Liver (tissue), 9 donors: Measurements from ENCODE around the gene SLC45A2. TPM values are rescaled to one million over a fixed set of nuclear protein-coding genes. Genes with fewer than 3 reads are reported as not detected.

ENCODE experiments used
- DNase-seq: peaks from one replicate; pipeline ENCODE4 v3.0.0-alpha.2; 2017; ENCODE audit warnings: low spot score
- H3K27ac ChIP-seq, 2 donors: one replicate each; pipeline ENCODE4 v1.7.0; 2013; ENCODE audit warnings: inconsistent platforms in 2 of 2, low read length in 2 of 2, control low read depth in 1 of 2, low read depth in 1 of 2, mild to moderate bottlenecking in 1 of 2
- H3K27me3 ChIP-seq, 4 donors: one replicate each; pipeline versions ENCODE4 v1.6.1 to v1.7.0; 2013; ENCODE audit warnings: low read length in 3 of 4, inconsistent platforms in 1 of 4, mild to moderate bottlenecking in 1 of 4, moderate library complexity in 1 of 4; ENCODE audit not compliant: control insufficient read depth in 4 of 4, insufficient read depth in 4 of 4
- H3K36me3 ChIP-seq, 4 donors: one replicate each; pipeline versions ENCODE4 v1.6.1 to v1.7.0; 2013; ENCODE audit warnings: low read length in 3 of 4, mild to moderate bottlenecking in 3 of 4, low read depth in 1 of 4, moderate library complexity in 1 of 4; ENCODE audit not compliant: control insufficient read depth in 4 of 4, insufficient read depth in 3 of 4
- H3K4me1 ChIP-seq, 4 donors: one replicate each; pipeline versions ENCODE4 v1.6.1 to v1.7.0; 2013; ENCODE audit warnings: low read length in 3 of 4, mild to moderate bottlenecking in 3 of 4, moderate library complexity in 1 of 4; ENCODE audit not compliant: control insufficient read depth in 4 of 4, insufficient read depth in 4 of 4
- H3K4me3 ChIP-seq, 3 donors: one replicate each; pipeline versions ENCODE4 v1.6.1 to v1.7.0; 2013; ENCODE audit warnings: low read length in 3 of 3, control low read depth in 1 of 3, low read depth in 1 of 3, mild to moderate bottlenecking in 1 of 3
- H3K9ac ChIP-seq, 2 donors: one replicate each; pipeline ENCODE4 v1.7.0; 2013; ENCODE audit warnings: low read length in 2 of 2, mild to moderate bottlenecking in 2 of 2, moderate library complexity in 2 of 2, control low read depth in 1 of 2, low read depth in 1 of 2
- H3K9me3 ChIP-seq, 4 donors: one replicate each; pipeline versions ENCODE4 v1.6.1 to v1.7.0; 2013; ENCODE audit warnings: low read length in 3 of 4; ENCODE audit not compliant: control insufficient read depth in 4 of 4
- EGR1 ChIP-seq, 2 donors: IDR thresholded peaks; 2 replicates each; pipeline ENCODE4 v1.6.1; 2016 to 2018; ENCODE audit warnings: antibody characterized with exemption in 2 of 2, low read depth in 2 of 2
- FOXA1 ChIP-seq: IDR thresholded peaks from 2 replicates; pipeline ENCODE4 v1.6.1; 2016; ENCODE audit warnings: antibody characterized with exemption
- FOXA2 ChIP-seq: IDR thresholded peaks from 2 replicates; pipeline ENCODE4 v1.6.1; 2016; ENCODE audit warnings: antibody characterized with exemption
- GABPA ChIP-seq, 2 donors: IDR thresholded peaks in 1 of 2; conservative IDR thresholded peaks in 1 of 2; 2 replicates each; pipeline ENCODE4 v1.6.1; 2016; ENCODE audit warnings: antibody characterized with exemption in 2 of 2, mild to moderate bottlenecking in 1 of 2, moderate library complexity in 1 of 2
- HNF4A ChIP-seq, 2 donors: conservative IDR thresholded peaks; 2 replicates each; pipeline ENCODE4 v1.6.1; 2016; ENCODE audit warnings: antibody characterized with exemption in 2 of 2, mild to moderate bottlenecking in 2 of 2
- HNF4G ChIP-seq: IDR thresholded peaks from 2 replicates; pipeline ENCODE4 v1.6.1; 2016; ENCODE audit warnings: antibody characterized with exemption
- JUND ChIP-seq, 2 donors: IDR thresholded peaks; 2 replicates each; pipeline ENCODE4 v1.6.1; 2016; ENCODE audit warnings: antibody characterized with exemption in 2 of 2
- NR2F2 ChIP-seq: IDR thresholded peaks from 2 replicates; pipeline ENCODE4 v1.6.1; 2016; ENCODE audit warnings: antibody characterized with exemption
- RAD21 ChIP-seq, 2 donors: IDR thresholded peaks; 2 replicates each; pipeline ENCODE4 v1.6.1; 2016; ENCODE audit warnings: antibody characterized with exemption in 2 of 2, mild to moderate bottlenecking in 2 of 2
- RXRA ChIP-seq, 2 donors: IDR thresholded peaks; 2 replicates each; pipeline ENCODE4 v1.6.1; 2017 to 2018; ENCODE audit warnings: antibody characterized with exemption in 2 of 2, mild to moderate bottlenecking in 1 of 2
- SP1 ChIP-seq: IDR thresholded peaks from 2 replicates; pipeline ENCODE4 v1.6.1; 2018; ENCODE audit warnings: antibody characterized with exemption, mild to moderate bottlenecking
- TAF1 ChIP-seq: conservative IDR thresholded peaks from 2 replicates; pipeline ENCODE4 v1.6.1; 2016; ENCODE audit warnings: antibody characterized with exemption, mild to moderate bottlenecking
- YY1 ChIP-seq: IDR thresholded peaks from 2 replicates; pipeline ENCODE4 v1.6.1; 2016; ENCODE audit warnings: antibody characterized with exemption, mild to moderate bottlenecking
- WGBS: extraction: QIAGEN DNeasy Blood & Tissue Kit; methylation state at CpG from one replicate; pipeline ENCODE4 v1.1.7; 2013; 5-methylcytosine and 5-hydroxymethylcytosine counted together
- polyA plus RNA-seq, 2 donors: library from polyadenylated mRNA; stranded (reverse) in 1 of 2; unstranded in 1 of 2; fragments of 200-250 nt in 1 of 2; fragments of >200 nt in 1 of 2; fragmentation: Nextera tagmentation in 1 of 2; extraction: Ambion mirVana in 1 of 2; gene quantifications; one replicate each; pipeline versions ENCODE4 v1.2.1 to v1.2.3, GENCODE V29; 2013 to 2015
- total RNA-seq, 2 donors: library from RNA; depleted of rRNA; stranded (reverse); fragments of >200 nt; gene quantifications; one replicate each; pipeline ENCODE4 v1.2.3, GENCODE V29; 2014
- TF ChIP-seq, protein P1 (sequence below): fragments of 150-350 bp; IDR thresholded peaks from 2 replicates; pipeline ENCODE4 v1.5.1; 2017; ENCODE audit warnings: improper control_type of control experiment, low read depth, low read length; ENCODE audit not compliant: missing input control
- TF ChIP-seq, protein P2 (sequence below): IDR thresholded peaks from 2 replicates; pipeline ENCODE4 v1.6.1; 2016; ENCODE audit warnings: antibody characterized with exemption
- TF ChIP-seq, protein P3 (sequence below): IDR thresholded peaks from 2 replicates; pipeline ENCODE4 v1.6.1; 2016; ENCODE audit warnings: antibody characterized with exemption
- TF ChIP-seq, protein P4 (sequence below): IDR thresholded peaks from 2 replicates; pipeline ENCODE4 v1.6.1; 2016; ENCODE audit warnings: antibody characterized with exemption, mild to moderate bottlenecking
- TF ChIP-seq, protein P5 (sequence below): IDR thresholded peaks from 2 replicates; pipeline ENCODE4 v1.6.1; 2016; ENCODE audit warnings: antibody characterized with exemption
- donor health status: healthy.
- donor health status: healthy.
- donor health status: healthy.
- donor health status: healthy.
- donor health status: healthy.

SLC45A2 gene
- total and polyA plus RNA-seq, 4 donors: 0.01 to 1.3 TPM; not detected in 2

DNA sequence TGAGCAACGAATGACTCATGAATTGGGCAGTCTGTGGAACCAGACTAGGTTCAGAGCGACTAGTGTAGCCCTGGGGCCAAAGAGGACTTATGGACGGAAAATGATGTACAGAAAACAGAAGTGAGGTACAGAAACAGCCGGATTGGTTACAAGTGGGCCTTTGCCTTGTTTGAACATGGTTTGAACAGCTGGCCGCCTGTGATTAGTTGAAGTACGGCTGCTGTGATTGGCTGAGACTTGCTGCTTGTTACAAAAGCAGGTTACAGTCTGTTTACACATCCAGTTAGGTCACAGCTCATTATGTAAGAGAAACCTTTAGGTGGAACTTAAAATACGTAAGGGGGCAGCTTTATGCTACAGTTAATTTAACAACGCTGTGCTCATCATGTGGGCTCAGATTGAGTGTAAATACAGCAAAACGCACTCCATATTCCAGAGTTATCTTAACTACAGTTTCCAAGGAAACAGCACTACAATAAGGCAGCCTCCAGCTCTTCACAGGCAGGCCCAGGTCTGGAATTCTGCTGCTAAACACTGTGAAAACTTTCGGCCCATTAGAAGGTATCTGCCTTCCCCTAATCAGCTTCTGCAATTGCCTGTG is 16.8 kb upstream of the SLC45A2 start:
- TF ChIP-seq HNF4G (no peak), NR2F2 (peak; percentile 17), RAD21 (IDR thresholded peaks at IDR 0.05) (peak; percentile 7 to 17), GABPA (IDR thresholded peaks at IDR 0.05 in 1 of 2, conservative IDR thresholded peaks at IDR 0.05 in 1 of 2) (no peak), JUND (IDR thresholded peaks at IDR 0.05) (peak in 1 of 2 donors; percentile 41), SP1 (peak; percentile 83), RXRA (IDR thresholded peaks at IDR 0.05) (peak in 1 of 2 donors; percentile 68), TAF1 (no peak), YY1 (peak; percentile 46), EGR1 (IDR thresholded peaks at IDR 0.05; ENCODE audit: low read depth in 2 of 2) (no peak), FOXA2 (peak; percentile 94), HNF4A (conservative IDR thresholded peaks at IDR 0.05) (peak; percentile 63 to 72), FOXA1 (peak; percentile 90)
- TF ChIP-seq, protein P1, sequence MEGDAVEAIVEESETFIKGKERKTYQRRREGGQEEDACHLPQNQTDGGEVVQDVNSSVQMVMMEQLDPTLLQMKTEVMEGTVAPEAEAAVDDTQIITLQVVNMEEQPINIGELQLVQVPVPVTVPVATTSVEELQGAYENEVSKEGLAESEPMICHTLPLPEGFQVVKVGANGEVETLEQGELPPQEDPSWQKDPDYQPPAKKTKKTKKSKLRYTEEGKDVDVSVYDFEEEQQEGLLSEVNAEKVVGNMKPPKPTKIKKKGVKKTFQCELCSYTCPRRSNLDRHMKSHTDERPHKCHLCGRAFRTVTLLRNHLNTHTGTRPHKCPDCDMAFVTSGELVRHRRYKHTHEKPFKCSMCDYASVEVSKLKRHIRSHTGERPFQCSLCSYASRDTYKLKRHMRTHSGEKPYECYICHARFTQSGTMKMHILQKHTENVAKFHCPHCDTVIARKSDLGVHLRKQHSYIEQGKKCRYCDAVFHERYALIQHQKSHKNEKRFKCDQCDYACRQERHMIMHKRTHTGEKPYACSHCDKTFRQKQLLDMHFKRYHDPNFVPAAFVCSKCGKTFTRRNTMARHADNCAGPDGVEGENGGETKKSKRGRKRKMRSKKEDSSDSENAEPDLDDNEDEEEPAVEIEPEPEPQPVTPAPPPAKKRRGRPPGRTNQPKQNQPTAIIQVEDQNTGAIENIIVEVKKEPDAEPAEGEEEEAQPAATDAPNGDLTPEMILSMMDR: no peak
- TF ChIP-seq, protein P2, sequence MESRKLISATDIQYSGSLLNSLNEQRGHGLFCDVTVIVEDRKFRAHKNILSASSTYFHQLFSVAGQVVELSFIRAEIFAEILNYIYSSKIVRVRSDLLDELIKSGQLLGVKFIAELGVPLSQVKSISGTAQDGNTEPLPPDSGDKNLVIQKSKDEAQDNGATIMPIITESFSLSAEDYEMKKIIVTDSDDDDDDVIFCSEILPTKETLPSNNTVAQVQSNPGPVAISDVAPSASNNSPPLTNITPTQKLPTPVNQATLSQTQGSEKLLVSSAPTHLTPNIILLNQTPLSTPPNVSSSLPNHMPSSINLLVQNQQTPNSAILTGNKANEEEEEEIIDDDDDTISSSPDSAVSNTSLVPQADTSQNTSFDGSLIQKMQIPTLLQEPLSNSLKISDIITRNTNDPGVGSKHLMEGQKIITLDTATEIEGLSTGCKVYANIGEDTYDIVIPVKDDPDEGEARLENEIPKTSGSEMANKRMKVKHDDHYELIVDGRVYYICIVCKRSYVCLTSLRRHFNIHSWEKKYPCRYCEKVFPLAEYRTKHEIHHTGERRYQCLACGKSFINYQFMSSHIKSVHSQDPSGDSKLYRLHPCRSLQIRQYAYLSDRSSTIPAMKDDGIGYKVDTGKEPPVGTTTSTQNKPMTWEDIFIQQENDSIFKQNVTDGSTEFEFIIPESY: no peak
- TF ChIP-seq, protein P3, sequence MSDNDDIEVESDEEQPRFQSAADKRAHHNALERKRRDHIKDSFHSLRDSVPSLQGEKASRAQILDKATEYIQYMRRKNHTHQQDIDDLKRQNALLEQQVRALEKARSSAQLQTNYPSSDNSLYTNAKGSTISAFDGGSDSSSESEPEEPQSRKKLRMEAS: no peak
- TF ChIP-seq, protein P4, sequence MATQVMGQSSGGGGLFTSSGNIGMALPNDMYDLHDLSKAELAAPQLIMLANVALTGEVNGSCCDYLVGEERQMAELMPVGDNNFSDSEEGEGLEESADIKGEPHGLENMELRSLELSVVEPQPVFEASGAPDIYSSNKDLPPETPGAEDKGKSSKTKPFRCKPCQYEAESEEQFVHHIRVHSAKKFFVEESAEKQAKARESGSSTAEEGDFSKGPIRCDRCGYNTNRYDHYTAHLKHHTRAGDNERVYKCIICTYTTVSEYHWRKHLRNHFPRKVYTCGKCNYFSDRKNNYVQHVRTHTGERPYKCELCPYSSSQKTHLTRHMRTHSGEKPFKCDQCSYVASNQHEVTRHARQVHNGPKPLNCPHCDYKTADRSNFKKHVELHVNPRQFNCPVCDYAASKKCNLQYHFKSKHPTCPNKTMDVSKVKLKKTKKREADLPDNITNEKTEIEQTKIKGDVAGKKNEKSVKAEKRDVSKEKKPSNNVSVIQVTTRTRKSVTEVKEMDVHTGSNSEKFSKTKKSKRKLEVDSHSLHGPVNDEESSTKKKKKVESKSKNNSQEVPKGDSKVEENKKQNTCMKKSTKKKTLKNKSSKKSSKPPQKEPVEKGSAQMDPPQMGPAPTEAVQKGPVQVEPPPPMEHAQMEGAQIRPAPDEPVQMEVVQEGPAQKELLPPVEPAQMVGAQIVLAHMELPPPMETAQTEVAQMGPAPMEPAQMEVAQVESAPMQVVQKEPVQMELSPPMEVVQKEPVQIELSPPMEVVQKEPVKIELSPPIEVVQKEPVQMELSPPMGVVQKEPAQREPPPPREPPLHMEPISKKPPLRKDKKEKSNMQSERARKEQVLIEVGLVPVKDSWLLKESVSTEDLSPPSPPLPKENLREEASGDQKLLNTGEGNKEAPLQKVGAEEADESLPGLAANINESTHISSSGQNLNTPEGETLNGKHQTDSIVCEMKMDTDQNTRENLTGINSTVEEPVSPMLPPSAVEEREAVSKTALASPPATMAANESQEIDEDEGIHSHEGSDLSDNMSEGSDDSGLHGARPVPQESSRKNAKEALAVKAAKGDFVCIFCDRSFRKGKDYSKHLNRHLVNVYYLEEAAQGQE: no peak
- TF ChIP-seq, protein P5, sequence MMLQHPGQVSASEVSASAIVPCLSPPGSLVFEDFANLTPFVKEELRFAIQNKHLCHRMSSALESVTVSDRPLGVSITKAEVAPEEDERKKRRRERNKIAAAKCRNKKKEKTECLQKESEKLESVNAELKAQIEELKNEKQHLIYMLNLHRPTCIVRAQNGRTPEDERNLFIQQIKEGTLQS: peak; percentile 35
- H3K4me3 ChIP-seq: no peak overlapping the region
- H3K27ac ChIP-seq: peak overlapping the region; percentile 87 to 92
- peak overlapping the region in 1 of 2 donors; percentile 59 for H3K9ac ChIP-seq
- DNase-seq: no peak
- H3K36me3 ChIP-seq: peaks cover 0 to 18% (median 9%) of the 10 kb centered on the region in 4 donors
- peaks cover 0 to 62% (median 49%) of the 10 kb centered on the region in 4 donors for H3K4me1 ChIP-seq
- H3K27me3 ChIP-seq: no peaks in the 10 kb centered on the region
- WGBS: 44% methylated on average over 10 of the region's 10 CpGs
- no peaks in the 10 kb centered on the region for H3K9me3 ChIP-seq
